ENCODE results near the gene MPI.

- TF ChIP-seq POLR2AphosphoS5 (IDR thresholded peaks at IDR 0.05; ENCODE audit: low read depth, low read length) (no peak), TAF1 (IDR thresholded peaks at IDR 0.05; ENCODE audit: borderline replicate concordance, insufficient read depth, low read length) (no peak)
- TF ChIP-seq, protein P1, sequence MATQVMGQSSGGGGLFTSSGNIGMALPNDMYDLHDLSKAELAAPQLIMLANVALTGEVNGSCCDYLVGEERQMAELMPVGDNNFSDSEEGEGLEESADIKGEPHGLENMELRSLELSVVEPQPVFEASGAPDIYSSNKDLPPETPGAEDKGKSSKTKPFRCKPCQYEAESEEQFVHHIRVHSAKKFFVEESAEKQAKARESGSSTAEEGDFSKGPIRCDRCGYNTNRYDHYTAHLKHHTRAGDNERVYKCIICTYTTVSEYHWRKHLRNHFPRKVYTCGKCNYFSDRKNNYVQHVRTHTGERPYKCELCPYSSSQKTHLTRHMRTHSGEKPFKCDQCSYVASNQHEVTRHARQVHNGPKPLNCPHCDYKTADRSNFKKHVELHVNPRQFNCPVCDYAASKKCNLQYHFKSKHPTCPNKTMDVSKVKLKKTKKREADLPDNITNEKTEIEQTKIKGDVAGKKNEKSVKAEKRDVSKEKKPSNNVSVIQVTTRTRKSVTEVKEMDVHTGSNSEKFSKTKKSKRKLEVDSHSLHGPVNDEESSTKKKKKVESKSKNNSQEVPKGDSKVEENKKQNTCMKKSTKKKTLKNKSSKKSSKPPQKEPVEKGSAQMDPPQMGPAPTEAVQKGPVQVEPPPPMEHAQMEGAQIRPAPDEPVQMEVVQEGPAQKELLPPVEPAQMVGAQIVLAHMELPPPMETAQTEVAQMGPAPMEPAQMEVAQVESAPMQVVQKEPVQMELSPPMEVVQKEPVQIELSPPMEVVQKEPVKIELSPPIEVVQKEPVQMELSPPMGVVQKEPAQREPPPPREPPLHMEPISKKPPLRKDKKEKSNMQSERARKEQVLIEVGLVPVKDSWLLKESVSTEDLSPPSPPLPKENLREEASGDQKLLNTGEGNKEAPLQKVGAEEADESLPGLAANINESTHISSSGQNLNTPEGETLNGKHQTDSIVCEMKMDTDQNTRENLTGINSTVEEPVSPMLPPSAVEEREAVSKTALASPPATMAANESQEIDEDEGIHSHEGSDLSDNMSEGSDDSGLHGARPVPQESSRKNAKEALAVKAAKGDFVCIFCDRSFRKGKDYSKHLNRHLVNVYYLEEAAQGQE (IDR thresholded peaks at IDR 0.05; ENCODE audit: insufficient read depth in 1 of 2, low read depth in 2 of 2, low read length in 2 of 2): no peak
Measured at GRCh38 chr15:74951006-74951405, 61.2 kb downstream of the MPI start.

All from PFSK-1 (cell line).